Measurements from ENCODE around the gene ZCCHC7. TPM values are rescaled to one million over a fixed set of nuclear protein-coding genes. Genes with fewer than 3 reads are reported as not detected.

Gene ZCCHC7
- total RNA-seq, 2 experiments from 2014 or later: 76.4 to 108 TPM

- peaks cover 61% of the 10 kb centered on the region for H3K36me3 ChIP-seq (ENCODE audit: insufficient read depth, low read length)
- no peaks in the 10 kb centered on the region for H3K9me2 ChIP-seq (ENCODE audit: insufficient read depth, low read length)
- no peak for DNase-seq (ENCODE audit: low spot score)
- H3K27ac ChIP-seq (ENCODE audit: low read depth, low read length, poor library complexity, severe bottlenecking): peak overlapping the region; percentile 18
- ChIA-PET POLR2A (interaction anchor here (0.5 to 1.4 kb wide), 2 partner anchors 10 to 169 kb away, joined by 5 to 7 read pairs; no protein-coding TSS in a partner anchor), CTCF (ENCODE audit: unreplicated experiment) (no interaction called here)
- H2AFZ ChIP-seq (ENCODE audit: low read length): no peak overlapping the region
- intact Hi-C loops (cut with micrococcal nuclease; ENCODE audit: unreplicated experiment): no loop called here
- H4K20me1 ChIP-seq (ENCODE audit: insufficient read depth, low read length): no peaks in the 10 kb centered on the region
- no peak overlapping the region for H3K4me2 ChIP-seq (ENCODE audit: low read length)
- H3K79me2 ChIP-seq (ENCODE audit: insufficient read depth, low read depth, low read length): peaks cover 62% of the 10 kb centered on the region; the same call in 1 of the 2 replicates
- no peaks in the 10 kb centered on the region; the same call in 1 of the 2 replicates for H3K9me3 ChIP-seq (ENCODE audit: low read length)
- BruUV-seq (replicated peaks): no TSS peak
- H3K4me1 ChIP-seq (ENCODE audit: insufficient read depth, low read length, poor library complexity, severe bottlenecking): peaks cover 31% of the 10 kb centered on the region
- no peak overlapping the region for H3K4me3 ChIP-seq (ENCODE audit: low read depth, low read length, poor library complexity, severe bottlenecking)
- no peak for TF ChIP-seq CTCF (conservative IDR thresholded peaks at IDR 0.05; ENCODE audit: low read length)
- no peak for TF ChIP-seq EZH2phosphoT487 (IDR thresholded peaks at IDR 0.05; ENCODE audit: borderline replicate concordance, low read depth, low read length)
These were observed 116.4 kb downstream of the ZCCHC7 start for GRCh38 chr9:37236822-37237221.

GRCh38 chr9:37238122-37238521 is 117.7 kb downstream of the ZCCHC7 start:
- no TSS peak for BruUV-seq (replicated peaks)
- intact Hi-C loops (cut with micrococcal nuclease; ENCODE audit: unreplicated experiment): no loop called here
- Histone ChIP-seq H4K20me1 (ENCODE audit: insufficient read depth, low read length) (no peaks in the 10 kb centered on the region), H3K9me3 (ENCODE audit: low read length) (no peaks in the 10 kb centered on the region; the same call in 1 of the 2 replicates), H3K4me2 (ENCODE audit: low read length) (no peak overlapping the region), H3K36me3 (ENCODE audit: insufficient read depth, low read length) (peaks cover 58% of the 10 kb centered on the region), H3K79me2 (ENCODE audit: insufficient read depth, low read depth, low read length) (peaks cover 63% of the 10 kb centered on the region; the same call in 1 of the 2 replicates), H3K4me3 (ENCODE audit: low read depth, low read length, poor library complexity, severe bottlenecking) (no peak overlapping the region), H2AFZ (ENCODE audit: low read length) (no peak overlapping the region), H3K9me2 (ENCODE audit: insufficient read depth, low read length) (no peaks in the 10 kb centered on the region), H3K4me1 (ENCODE audit: insufficient read depth, low read length, poor library complexity, severe bottlenecking) (peaks cover 32% of the 10 kb centered on the region), H3K27ac (ENCODE audit: low read depth, low read length, poor library complexity, severe bottlenecking) (no peak overlapping the region)
- ChIA-PET CTCF (ENCODE audit: unreplicated experiment) (no interaction called here), POLR2A (interaction anchor here (3.9 kb wide), 1 partner anchor 13 kb away, joined by 17 read pairs; no protein-coding TSS in a partner anchor)
- TF ChIP-seq EZH2phosphoT487 (IDR thresholded peaks at IDR 0.05; ENCODE audit: borderline replicate concordance, low read depth, low read length): no peak
- no peak for TF ChIP-seq CTCF (conservative IDR thresholded peaks at IDR 0.05; ENCODE audit: low read length)
- no peak for DNase-seq (ENCODE audit: low spot score)

- no peak for TF ChIP-seq CTCF (conservative IDR thresholded peaks at IDR 0.05; ENCODE audit: low read length)
- no peak for TF ChIP-seq EZH2phosphoT487 (IDR thresholded peaks at IDR 0.05; ENCODE audit: borderline replicate concordance, low read depth, low read length)
- CTCF ChIA-PET (ENCODE audit: unreplicated experiment): no interaction called here
- H3K27ac ChIP-seq (ENCODE audit: low read depth, low read length, poor library complexity, severe bottlenecking): no peak overlapping the region
- H4K20me1 ChIP-seq (ENCODE audit: insufficient read depth, low read length): no peaks in the 10 kb centered on the region
- H3K79me2 ChIP-seq (ENCODE audit: insufficient read depth, low read depth, low read length): peaks cover 73% of the 10 kb centered on the region
- peaks cover 36% of the 10 kb centered on the region for H3K4me1 ChIP-seq (ENCODE audit: insufficient read depth, low read length, poor library complexity, severe bottlenecking)
- intact Hi-C loops (cut with micrococcal nuclease; ENCODE audit: unreplicated experiment): no loop called here
- no peak overlapping the region for H3K4me2 ChIP-seq (ENCODE audit: low read length)
- no peaks in the 10 kb centered on the region for H3K9me2 ChIP-seq (ENCODE audit: insufficient read depth, low read length)
- BruUV-seq (replicated peaks): no TSS peak
- H3K4me3 ChIP-seq (ENCODE audit: low read depth, low read length, poor library complexity, severe bottlenecking): no peak overlapping the region
- DNase-seq (ENCODE audit: low spot score): no peak
- POLR2A ChIA-PET: interaction anchor here (1.0 to 3.9 kb wide), 3 partner anchors 12 to 26 kb away, joined by 4 to 17 read pairs (median 4); no protein-coding TSS in a partner anchor
- H3K36me3 ChIP-seq (ENCODE audit: insufficient read depth, low read length): peaks cover 50% of the 10 kb centered on the region
- no peak overlapping the region for H2AFZ ChIP-seq (ENCODE audit: low read length)
- H3K9me3 ChIP-seq (ENCODE audit: low read length): no peaks in the 10 kb centered on the region; the same call in 1 of the 2 replicates
These were observed 119.0 kb downstream of the ZCCHC7 start for GRCh38 chr9:37239224-37239859.

All from OCI-LY7 (cell line).